HCT116 (cell line): ENCODE results near the gene PRRG1. TPM values are rescaled to one million over a fixed set of nuclear protein-coding genes. Genes with fewer than 3 reads are reported as not detected.
A peak's percentile ranks its signal among the peaks of the same experiment; 100 is the strongest.

ENCODE experiments used
- ATAC-seq: fragments of 200-7000 bp; cut with Tn5 transposase; 2 replicates; pipeline ENCODE4 v1.9.1; 2020; ENCODE audit warnings: mild to moderate bottlenecking, moderate library complexity
- BruUV-seq: library from RNA; stranded (reverse); fragments of 400-500 nt; replicated peaks from 2 replicates; lab custom pipeline; 2021; lab: Mats Ljungman, UMichigan
- CTCF ChIA-PET: fragments of 300-600 bp; sonication (Branson Sonifier 250); formaldehyde crosslinking; loops from one replicate; lab custom pipeline; 2021; ENCODE audit warnings: antibody characterized with exemption; lab: Charles Lee
- POLR2A ChIA-PET: fragments of 300-600, 350-600 bp; sonication (Branson Sonifier 250); formaldehyde crosslinking; loops from one replicate; lab custom pipeline; 2021; ENCODE audit warnings: antibody characterized with exemption; lab: Charles Lee
- RAD21 ChIA-PET, 2 experiments: fragments of 300-600 bp; sonication (Branson Sonifier 250); formaldehyde crosslinking; loops; one replicate each; lab custom pipeline; 2023; ENCODE audit warnings: low total read pairs in 2 of 2; ENCODE audit not compliant: uncharacterized antibody in 2 of 2, unreplicated experiment in 2 of 2, low non-redundant PET in 1 of 2; lab: Charles Lee
- DNase-seq: peaks from one replicate; pipeline ENCODE4 v3.0.0-alpha.2; 2010; ENCODE audit warnings: low read depth, low spot score
- H2AFZ ChIP-seq: fragments of 200-600 bp; shearing (Covaris generic), sonication (generic); 2 replicates; pipeline ENCODE4 v1.6.1; 2017; ENCODE audit warnings: low read depth, mixed run types, mixed read lengths, antibody characterized with exemption, low read length; ENCODE audit not compliant: poor library complexity, severe bottlenecking
- H3K27ac ChIP-seq: 2 replicates; pipeline ENCODE4 v1.5.1; 2012; ENCODE audit warnings: low read depth, low read length
- H3K27me3 ChIP-seq: fragments of 200-600 bp; sonication (generic); 2 replicates; pipeline ENCODE4 v1.6.1; 2016; ENCODE audit warnings: mixed run types, low read length, mixed read lengths; ENCODE audit not compliant: insufficient read depth
- H3K36me3 ChIP-seq, 2 experiments: fragments of 200-500 bp in 1 of 2; fragments of 200-600 bp in 1 of 2; sonication (Bioruptor generic) in 1 of 2; sonication (generic) in 1 of 2; 2 replicates each; pipeline versions ENCODE4 v1.5.1 to v1.6.1; 2014 to 2016; ENCODE audit warnings: low read length in 2 of 2, inconsistent platforms in 1 of 2, mixed read lengths in 1 of 2, mixed run types in 1 of 2; ENCODE audit not compliant: insufficient read depth in 2 of 2, control insufficient read depth in 1 of 2
- H3K4me1 ChIP-seq, 2 experiments: fragments of 200-600 bp in 1 of 2; sonication (generic) in 1 of 2; 2 replicates each; pipeline versions ENCODE4 v1.5.1 to v1.6.1; 2012 to 2017; ENCODE audit warnings: low read length in 2 of 2, inconsistent platforms in 1 of 2, mild to moderate bottlenecking in 1 of 2, mixed read lengths in 1 of 2, mixed run types in 1 of 2, moderate library complexity in 1 of 2; ENCODE audit not compliant: insufficient read depth in 2 of 2, control insufficient read depth in 1 of 2
- H3K4me2 ChIP-seq: fragments of 200-600 bp; sonication (generic); 2 replicates; pipeline ENCODE4 v1.6.1; 2017; ENCODE audit warnings: mixed run types, low read length, mixed read lengths
- H3K4me3 ChIP-seq, 2 experiments: fragments of 200-600 bp in 1 of 2; sonication (generic) in 1 of 2; replicated peaks in 1 of 2; 2 replicates each; pipeline ENCODE4 v1.5.1; 2011 to 2016; ENCODE audit warnings: low read length in 2 of 2, control low read depth in 1 of 2, low read depth in 1 of 2, mild to moderate bottlenecking in 1 of 2, mixed read lengths in 1 of 2, mixed run types in 1 of 2
- H3K79me2 ChIP-seq: fragments of 200-600 bp; sonication (generic); 2 replicates; pipeline ENCODE4 v1.6.1; 2017; ENCODE audit warnings: mild to moderate bottlenecking, mixed run types, low read length, moderate library complexity, mixed read lengths; ENCODE audit not compliant: insufficient read depth
- H3K9ac ChIP-seq: fragments of 200-600 bp; sonication (generic); 2 replicates; pipeline ENCODE4 v1.6.1; 2016; ENCODE audit warnings: low read length, mixed read lengths
- H3K9me2 ChIP-seq: fragments of 200-600 bp; sonication (generic), shearing (Covaris generic); 2 replicates; pipeline ENCODE4 v1.6.1; 2017; ENCODE audit warnings: mixed run types, mild to moderate bottlenecking, moderate library complexity; ENCODE audit not compliant: insufficient read depth
- H3K9me3 ChIP-seq, 2 experiments: fragments of 200-500 bp in 1 of 2; fragments of 200-600 bp in 1 of 2; sonication (Bioruptor generic) in 1 of 2; sonication (generic) in 1 of 2; 2 replicates each; pipeline ENCODE4 v1.6.1; 2014 to 2017; ENCODE audit warnings: low read length in 2 of 2, mixed read lengths in 2 of 2, inconsistent platforms in 1 of 2, low read depth in 1 of 2, mild to moderate bottlenecking in 1 of 2, mixed run types in 1 of 2, moderate library complexity in 1 of 2; ENCODE audit not compliant: control insufficient read depth in 1 of 2, insufficient read depth in 1 of 2
- H4K20me1 ChIP-seq: fragments of 200-600 bp; sonication (generic), shearing (Covaris generic); 2 replicates; pipeline ENCODE4 v1.6.1; 2017; ENCODE audit warnings: mixed run types, mild to moderate bottlenecking, moderate library complexity; ENCODE audit not compliant: insufficient read depth
- CBX3 ChIP-seq: IDR thresholded peaks from 2 replicates; pipeline ENCODE4 v1.6.1; 2012; ENCODE audit warnings: low read depth
- CEBPB ChIP-seq: IDR thresholded peaks from 2 replicates; pipeline ENCODE4 v1.6.1; 2012; ENCODE audit warnings: low read depth
- EGR1 ChIP-seq: IDR thresholded peaks from 2 replicates; pipeline ENCODE4 v1.6.1; 2012; ENCODE audit warnings: low read depth
- EZH2 ChIP-seq: fragments of 200-600 bp; sonication (generic); IDR thresholded peaks from 2 replicates; pipeline ENCODE4 v1.6.1; 2017; ENCODE audit warnings: antibody characterized with exemption, mixed run types
- EZH2phosphoT487 ChIP-seq: fragments of 200-600 bp; IDR thresholded peaks from 2 replicates; pipeline ENCODE4 v1.6.1; 2018; ENCODE audit warnings: antibody characterized with exemption, borderline replicate concordance
- FOSL1 ChIP-seq: IDR thresholded peaks from 2 replicates; pipeline ENCODE4 v1.6.1; 2012; ENCODE audit warnings: low read depth
- JUND ChIP-seq: IDR thresholded peaks from 2 replicates; pipeline ENCODE4 v1.6.1; 2012
- RAD21 ChIP-seq: IDR thresholded peaks from 2 replicates; pipeline ENCODE4 v1.6.1; 2012; ENCODE audit warnings: low read depth, mild to moderate bottlenecking
- REST ChIP-seq: IDR thresholded peaks from 2 replicates; pipeline ENCODE4 v1.6.1; 2012; ENCODE audit warnings: low read depth
- SIN3A ChIP-seq: IDR thresholded peaks from 2 replicates; pipeline ENCODE4 v1.6.1; 2012; ENCODE audit warnings: low read depth
- TCF7L2 ChIP-seq: IDR thresholded peaks from 2 replicates; pipeline ENCODE4 v1.7.0; 2011; ENCODE audit warnings: borderline replicate concordance, inconsistent platforms; ENCODE audit not compliant: insufficient read depth, insufficient read length; ENCODE audit errors: extremely low read depth
- YY1 ChIP-seq: IDR thresholded peaks from 2 replicates; pipeline ENCODE4 v1.6.1; 2011; ENCODE audit warnings: low read length, low read depth, moderate library complexity, mild to moderate bottlenecking; ENCODE audit not compliant: insufficient replicate concordance; ENCODE audit errors: extremely low read depth
- ZFX ChIP-seq: fragments of 450-650 bp; IDR thresholded peaks from 2 replicates; pipeline ENCODE4 v1.6.1; 2017
- intact Hi-C: fragments of 100-400 bp; cut with micrococcal nuclease; formaldehyde crosslinking; loops from 2 replicates; pipeline ENCODE4 v1.10.0; 2022
- total RNA-seq: library from RNA; stranded (reverse); gene quantifications from one replicate; pipeline ENCODE4 v1.2.1, GENCODE V29; 2021; ENCODE audit not compliant: unreplicated experiment
- TF ChIP-seq, protein P1 (sequence below): IDR thresholded peaks from 2 replicates; pipeline ENCODE4 v1.6.1; 2012

PRRG1 gene
- total RNA-seq, 1 experiment from 2014 or later: 16.0 TPM

DNA sequence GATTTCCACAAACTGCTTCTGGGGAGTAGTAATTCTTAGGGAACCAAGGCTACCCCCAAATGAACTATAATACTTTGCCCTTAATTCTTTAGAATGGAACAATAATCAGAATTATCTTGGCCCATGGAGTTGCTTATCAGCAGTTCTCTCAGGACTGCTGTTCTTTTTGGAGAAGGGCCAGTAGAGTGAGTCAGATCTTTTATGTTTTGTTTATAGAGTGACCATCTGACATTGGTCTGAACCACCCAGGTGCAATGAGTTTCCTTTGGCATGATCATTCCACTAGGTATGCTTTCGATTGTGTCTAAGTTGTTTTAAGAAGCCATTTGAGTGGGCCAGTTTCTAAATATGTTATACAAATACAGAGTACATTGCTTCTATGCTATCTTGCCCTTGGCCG lies 31.8 kb downstream of the PRRG1 start:
- ChIA-PET CTCF (no interaction called here), RAD21 (no interaction called here), POLR2A (no interaction called here)
- intact Hi-C loops: no loop called here
- Histone ChIP-seq H3K9me2 (no peaks in the 10 kb centered on the region), H3K27me3 (no peaks in the 10 kb centered on the region), H3K36me3 (no peaks in the 10 kb centered on the region), H3K79me2 (peaks cover 76% of the 10 kb centered on the region), H3K4me3 (peak overlapping the region in 1 of 2 experiments; percentile 27; a peak in 2 of 4 replicates), H3K9ac (no peak overlapping the region), H2AFZ (no peak overlapping the region), H3K4me1 (peaks cover 16 to 22% of the 10 kb centered on the region in 2 experiments), H3K9me3 (no peaks in the 10 kb centered on the region), H3K27ac (no peak overlapping the region), H3K4me2 (peak overlapping the region; percentile 62), H4K20me1 (0 out of 2 replicates have a peak, but pooled peaks cover 8% of the 10 kb centered on the region)
- ATAC-seq (peak; percentile 81), DNase-seq (peak; percentile 55)
- no peak for TF ChIP-seq YY1
- TF ChIP-seq SIN3A: no peak
- peak; percentile 57 for TF ChIP-seq JUND
- peak; percentile 15; the same call in 1 of the 2 replicates for TF ChIP-seq CBX3
- TF ChIP-seq FOSL1: peak; percentile 61
- no peak for TF ChIP-seq TCF7L2
- TF ChIP-seq, protein P1, sequence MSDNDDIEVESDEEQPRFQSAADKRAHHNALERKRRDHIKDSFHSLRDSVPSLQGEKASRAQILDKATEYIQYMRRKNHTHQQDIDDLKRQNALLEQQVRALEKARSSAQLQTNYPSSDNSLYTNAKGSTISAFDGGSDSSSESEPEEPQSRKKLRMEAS: 0 out of 2 replicates have a peak, but pooled peaks have one; percentile 10
- TF ChIP-seq EZH2phosphoT487: no peak
- BruUV-seq: no TSS peak

- Histone ChIP-seq H3K27ac (no peak overlapping the region), H3K9me2 (no peaks in the 10 kb centered on the region), H3K27me3 (no peaks in the 10 kb centered on the region), H3K9ac (no peak overlapping the region), H3K4me3 (no peak overlapping the region), H3K36me3 (no peaks in the 10 kb centered on the region), H4K20me1 (0 out of 2 replicates have a peak, but pooled peaks cover 6% of the 10 kb centered on the region), H2AFZ (no peak overlapping the region), H3K9me3 (no peaks in the 10 kb centered on the region), H3K79me2 (peaks cover 55% of the 10 kb centered on the region), H3K4me2 (no peak overlapping the region), H3K4me1 (peaks cover 16 to 22% of the 10 kb centered on the region in 2 experiments)
- ChIA-PET POLR2A (no interaction called here), CTCF (no interaction called here), RAD21 (no interaction called here)
- TF ChIP-seq REST (no peak), RAD21 (no peak), TCF7L2 (no peak), YY1 (no peak), EGR1 (no peak), ZFX (no peak), EZH2 (no peak), CEBPB (no peak)
- DNase-seq: no peak
- no peak for ATAC-seq
- no TSS peak for BruUV-seq
- intact Hi-C loops: no loop called here
Observed at GRCh38 chrX:37383313-37383712, 34.1 kb downstream of the PRRG1 start.
